Upper lobe of left lung (tissue), 4 donors: ENCODE measurements around the gene LTBP1.

Experiments
- POLR2AphosphoS5 ChIP-seq, 2 donors: sonication (generic); formaldehyde crosslinking; IDR thresholded peaks; one replicate each; pipeline ENCODE4 v1.5.1; 2017; ENCODE audit warnings: antibody characterized with exemption in 2 of 2
- TF ChIP-seq, protein P1 (sequence below), 6 experiments: fragments of 450-650 bp in 4 of 6; fragments of 200-600 bp in 2 of 6; sonication (generic) in 2 of 6; IDR thresholded peaks; one replicate each; pipeline ENCODE4 v1.5.1; 2016 to 2019; ENCODE audit warnings: antibody characterized with exemption in 6 of 6

DNA sequence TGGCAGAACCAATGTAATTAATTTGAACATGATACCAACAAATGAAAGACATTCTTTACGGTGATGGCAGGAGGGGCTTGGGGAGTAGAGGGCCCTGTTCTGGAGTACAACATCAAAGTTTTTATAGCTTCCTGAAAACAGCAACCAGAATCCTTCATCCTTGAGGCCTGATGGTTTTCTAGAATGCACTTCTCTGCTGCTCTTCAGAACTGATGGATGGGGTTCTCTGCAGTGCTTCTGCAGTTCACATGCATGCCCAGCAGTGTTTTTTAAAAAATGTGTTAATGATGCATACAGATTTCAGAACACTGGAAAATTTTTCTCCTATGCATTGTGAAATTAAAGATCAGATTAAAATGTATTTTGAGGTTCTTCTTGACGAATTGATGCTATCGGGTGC is 2.5 kb downstream of the LTBP1 start:
- TF ChIP-seq POLR2AphosphoS5 (IDR thresholded peaks at IDR 0.05) = no peak
- TF ChIP-seq, protein P1, sequence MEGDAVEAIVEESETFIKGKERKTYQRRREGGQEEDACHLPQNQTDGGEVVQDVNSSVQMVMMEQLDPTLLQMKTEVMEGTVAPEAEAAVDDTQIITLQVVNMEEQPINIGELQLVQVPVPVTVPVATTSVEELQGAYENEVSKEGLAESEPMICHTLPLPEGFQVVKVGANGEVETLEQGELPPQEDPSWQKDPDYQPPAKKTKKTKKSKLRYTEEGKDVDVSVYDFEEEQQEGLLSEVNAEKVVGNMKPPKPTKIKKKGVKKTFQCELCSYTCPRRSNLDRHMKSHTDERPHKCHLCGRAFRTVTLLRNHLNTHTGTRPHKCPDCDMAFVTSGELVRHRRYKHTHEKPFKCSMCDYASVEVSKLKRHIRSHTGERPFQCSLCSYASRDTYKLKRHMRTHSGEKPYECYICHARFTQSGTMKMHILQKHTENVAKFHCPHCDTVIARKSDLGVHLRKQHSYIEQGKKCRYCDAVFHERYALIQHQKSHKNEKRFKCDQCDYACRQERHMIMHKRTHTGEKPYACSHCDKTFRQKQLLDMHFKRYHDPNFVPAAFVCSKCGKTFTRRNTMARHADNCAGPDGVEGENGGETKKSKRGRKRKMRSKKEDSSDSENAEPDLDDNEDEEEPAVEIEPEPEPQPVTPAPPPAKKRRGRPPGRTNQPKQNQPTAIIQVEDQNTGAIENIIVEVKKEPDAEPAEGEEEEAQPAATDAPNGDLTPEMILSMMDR (IDR thresholded peaks at IDR 0.05) = no peak
